Measurements from ENCODE around the gene DOP1B. TPM values are rescaled to one million over a fixed set of nuclear protein-coding genes. Genes with fewer than 3 reads are reported as not detected.

DOP1B gene
- total RNA-seq, 1 experiment from 2014 or later: 8.7 TPM

GRCh38 chr21:36205962-36206361 lies 49.3 kb downstream of the DOP1B start:
- no peak overlapping the region for H2AFZ ChIP-seq (ENCODE audit: low read length)
- no peak for TF ChIP-seq CTCF (conservative IDR thresholded peaks at IDR 0.05)
- H3K14ac ChIP-seq (ENCODE audit: insufficient read depth, low read length): no peak overlapping the region
- H3K27ac ChIP-seq (ENCODE audit: insufficient read length, low read depth, low read length): no peak overlapping the region
- no peak overlapping the region for H3K56ac ChIP-seq (ENCODE audit: insufficient read length, low read depth, low read length)
- no peak overlapping the region for H4K5ac ChIP-seq (ENCODE audit: insufficient read length, low read depth, low read length)
- no peak overlapping the region for H4K91ac ChIP-seq (ENCODE audit: insufficient read length, low read depth, low read length)
- H3K9me3 Mint-ChIP-seq: no peaks in the 10 kb centered on the region
- H2BK5ac ChIP-seq (ENCODE audit: insufficient read length, low read length): no peak overlapping the region
- H2BK15ac ChIP-seq (ENCODE audit: low read depth, low read length): no peak overlapping the region
- no peak overlapping the region for H3K23ac ChIP-seq (ENCODE audit: insufficient read length, low read depth, low read length)
- H3T11ph ChIP-seq (ENCODE audit: low read length): no peak overlapping the region
- H4K8ac ChIP-seq (replicated peaks; ENCODE audit: insufficient read length, low read depth, low read length): no peak overlapping the region
- peaks cover 12 to 18% of the 10 kb centered on the region in 2 experiments for H3K4me1 Mint-ChIP-seq
- no peaks in the 10 kb centered on the region for H3K23me2 ChIP-seq (ENCODE audit: insufficient read length, low read depth, low read length, poor library complexity, severe bottlenecking)
- no peak overlapping the region for H3K4ac ChIP-seq (ENCODE audit: low read depth, low read length)
- H3K79me1 ChIP-seq (ENCODE audit: insufficient read depth, low read depth, low read length, poor library complexity, severe bottlenecking): no peaks in the 10 kb centered on the region
- H3K79me2 ChIP-seq (ENCODE audit: insufficient read depth, low read length): no peaks in the 10 kb centered on the region
- no peak for DNase-seq
- no peak overlapping the region for H3K4me3 Mint-ChIP-seq
- H3K36me3 Mint-ChIP-seq (ENCODE audit: insufficient read depth in 1 of 3, low read depth in 3 of 3): peaks cover 0 to 4% (median 0%) of the 10 kb centered on the region in 3 experiments; a peak in 3 of 7 replicates
- no peak overlapping the region for H3K18ac ChIP-seq (ENCODE audit: insufficient read length, low read depth, low read length)
- H2BK120ac ChIP-seq (ENCODE audit: low read depth, low read length, poor library complexity, severe bottlenecking): no peak overlapping the region
- no peaks in the 10 kb centered on the region for H3K27me3 Mint-ChIP-seq (ENCODE audit: low read depth)
- H3K4me2 ChIP-seq (ENCODE audit: insufficient read depth, insufficient read length, low read length): no peak overlapping the region
- H3K9ac ChIP-seq (ENCODE audit: extremely low read depth, insufficient read length, low read length): no peak overlapping the region
- no peaks in the 10 kb centered on the region for H3K4me1 ChIP-seq (ENCODE audit: insufficient read depth, low read length)
- H3K9me3 ChIP-seq (ENCODE audit: control insufficient read depth, low read depth, low read length): no peaks in the 10 kb centered on the region
- no CpG with 5 or more reads among the region's 5 CpGs for WGBS (ENCODE audit: extremely low coverage, insufficient read length, low lambda C conversion rate)
- H2BK20ac ChIP-seq (ENCODE audit: low read depth, low read length, poor library complexity, severe bottlenecking): no peak overlapping the region
- no peak overlapping the region for H2AK5ac ChIP-seq (ENCODE audit: insufficient read length, low read length)
- no peaks in the 10 kb centered on the region for H3K27me3 ChIP-seq (ENCODE audit: insufficient read depth, low read length)
- H4K20me1 ChIP-seq (ENCODE audit: control insufficient read depth, insufficient read depth, insufficient read length): no peaks in the 10 kb centered on the region
- no peak overlapping the region for H3K27ac Mint-ChIP-seq
- H2BK12ac ChIP-seq (ENCODE audit: insufficient read length, low read depth, low read length): no peak overlapping the region

Other genes with a start within 250 kb of the DOP1B start
- gene SETD4, start 96.3 kb upstream of the DOP1B start, total RNA-seq (2021): 49.9 and 52.5 TPM in 2 replicates
- gene CBR1, start 86.8 kb upstream of the DOP1B start, total RNA-seq (2021): 5.7 and 7.1 TPM in 2 replicates
- gene CBR3, start 21.7 kb upstream of the DOP1B start, total RNA-seq (2021): 1.9 and 2.4 TPM in 2 replicates
- gene MORC3, start 163.4 kb downstream of the DOP1B start, total RNA-seq (2021): 17.8 and 18.7 TPM in 2 replicates
- 19.3 and 21.7 TPM in 2 replicates for gene CHAF1B, start 228.6 kb downstream of the DOP1B start, total RNA-seq (2021)